Cerebellar nuclear complex (tissue), 1 donor: ENCODE measurements around the gene ERC2.
"Not testable (repeated sequence)": the region's sequence is repeated elsewhere in the genome, so short reads cannot be mapped to it uniquely, and the experiment has no call there.

Source experiments
- DNase-seq, 2 experiments: peaks; one replicate each; lab custom pipeline; 2025; lab: John Stamatoyannopoulos, UW

Gene ERC2

GRCh38 chr3:55524565-55525244 lies 943.6 kb downstream of the ERC2 start:
- DNase-seq = no peak

GRCh38 chr3:55523471-55523870 lies 944.8 kb downstream of the ERC2 start:
- DNase-seq = no peak

- DNase-seq = no peak
Observed at GRCh38 chr3:55521738-55522421, 946.4 kb downstream of the ERC2 start.

- DNase-seq = no peak
Observed at GRCh38 chr3:55521064-55521737, 947.1 kb downstream of the ERC2 start.

- DNase-seq = no peak
Observed at GRCh38 chr3:55519019-55519418, 949.2 kb downstream of the ERC2 start.

- no peak for DNase-seq
Observed at GRCh38 chr3:55518451-55518850, 949.8 kb downstream of the ERC2 start.

- no peak for DNase-seq
Observed at GRCh38 chr3:55516392-55517030, 951.8 kb downstream of the ERC2 start.

- no peak for DNase-seq
Observed at GRCh38 chr3:55515550-55516246, 952.6 kb downstream of the ERC2 start.

GRCh38 chr3:55514962-55515361 lies 953.3 kb downstream of the ERC2 start:
- no peak for DNase-seq

GRCh38 chr3:55512571-55513343 lies 955.5 kb downstream of the ERC2 start:
- no peak for DNase-seq

GRCh38 chr3:55511895-55512570 lies 956.2 kb downstream of the ERC2 start:
- DNase-seq = no peak

GRCh38 chr3:55508335-55508734 lies 959.9 kb downstream of the ERC2 start:
- no peak for DNase-seq

- no peak for DNase-seq
Observed at GRCh38 chr3:55507808-55508207, 960.5 kb downstream of the ERC2 start.

- no peak for DNase-seq
Observed at GRCh38 chr3:55505776-55506175, 962.5 kb downstream of the ERC2 start.

- DNase-seq = not testable (repeated sequence)
Observed at GRCh38 chr3:55505102-55505501, 963.2 kb downstream of the ERC2 start.

GRCh38 chr3:55501905-55502304 lies 966.4 kb downstream of the ERC2 start:
- DNase-seq = no peak

GRCh38 chr3:55500555-55501330 lies 967.5 kb downstream of the ERC2 start:
- no peak for DNase-seq

GRCh38 chr3:55498520-55498919 lies 969.7 kb downstream of the ERC2 start:
- no peak for DNase-seq

- DNase-seq = no peak
Observed at GRCh38 chr3:55497250-55497649, 971.0 kb downstream of the ERC2 start.

GRCh38 chr3:55494976-55495375 lies 973.3 kb downstream of the ERC2 start:
- DNase-seq = no peak
